HepG2 (cell line): ENCODE measurements around the gene PPP2R5D. TPM values are rescaled to one million over a fixed set of nuclear protein-coding genes. Genes with fewer than 3 reads are reported as not detected.
A peak's percentile ranks its signal among the peaks of the same experiment; 100 is the strongest.

Experiments
- CBX5 ChIP-seq: sonication (generic); formaldehyde crosslinking; IDR thresholded peaks from 2 replicates; pipeline ENCODE4 v1.4.0; 2020; ENCODE audit warnings: missing genetic modification reagents, borderline replicate concordance
- DMAP1 ChIP-seq: IDR thresholded peaks from 2 replicates; pipeline ENCODE4 v1.6.1; 2016
- ELF3 ChIP-seq: IDR thresholded peaks from 2 replicates; pipeline ENCODE4 v1.6.1; 2016; ENCODE audit warnings: missing genetic modification reagents, missing compliant biosample characterization
- ELF4 ChIP-seq: sonication (generic); formaldehyde crosslinking; IDR thresholded peaks from 2 replicates; pipeline ENCODE4 v1.5.0; 2020; ENCODE audit warnings: missing genetic modification reagents, mild to moderate bottlenecking, moderate library complexity, borderline replicate concordance
- FOXO4 ChIP-seq: sonication (generic); formaldehyde crosslinking; conservative IDR thresholded peaks from 2 replicates; pipeline ENCODE4 v1.8.1; 2023; ENCODE audit warnings: missing genetic modification reagents
- FOXP4 ChIP-seq: sonication (generic); formaldehyde crosslinking; IDR thresholded peaks from 2 replicates; pipeline ENCODE4 v1.4.0; 2020; ENCODE audit warnings: missing genetic modification reagents
- HDAC1 ChIP-seq: sonication (generic); formaldehyde crosslinking; IDR thresholded peaks from 2 replicates; pipeline ENCODE4 v1.5.1; 2020; ENCODE audit warnings: mild to moderate bottlenecking, missing genetic modification reagents
- HIC2 ChIP-seq: sonication (generic); formaldehyde crosslinking; IDR thresholded peaks from 2 replicates; pipeline ENCODE4 v1.9.0; 2022; ENCODE audit warnings: low read depth, missing genetic modification reagents
- HMGA1 ChIP-seq: sonication (generic); formaldehyde crosslinking; conservative IDR thresholded peaks from 2 replicates; pipeline ENCODE4 v1.4.0; 2020; ENCODE audit warnings: missing genetic modification reagents
- NFE2 ChIP-seq: sonication (generic); formaldehyde crosslinking; IDR thresholded peaks from 2 replicates; pipeline ENCODE4 v1.4.0; 2020; ENCODE audit warnings: missing genetic modification reagents
- SATB2 ChIP-seq: sonication (generic); formaldehyde crosslinking; IDR thresholded peaks from 2 replicates; pipeline ENCODE4 v1.5.0; 2020; ENCODE audit warnings: missing genetic modification reagents
- SMARCC2 ChIP-seq: fragments of 450-650 bp; IDR thresholded peaks from 2 replicates; pipeline ENCODE4 v1.6.1; 2017; ENCODE audit warnings: antibody characterized with exemption, mild to moderate bottlenecking
- SNAI1 ChIP-seq: sonication (generic); formaldehyde crosslinking; IDR thresholded peaks from 2 replicates; pipeline ENCODE4 v1.5.0; 2020; ENCODE audit warnings: mild to moderate bottlenecking, missing genetic modification reagents, borderline replicate concordance
- ZBTB4 ChIP-seq: sonication (generic); formaldehyde crosslinking; IDR thresholded peaks from 2 replicates; pipeline ENCODE4 v1.4.0; 2020; ENCODE audit warnings: missing genetic modification reagents, mild to moderate bottlenecking, borderline replicate concordance
- ZEB1 ChIP-seq: IDR thresholded peaks from 2 replicates; pipeline ENCODE4 v1.6.1; 2012; ENCODE audit warnings: mild to moderate bottlenecking, low read depth, inconsistent platforms; ENCODE audit not compliant: insufficient replicate concordance
- ZFP82 ChIP-seq: sonication (generic); formaldehyde crosslinking; IDR thresholded peaks from 2 replicates; pipeline ENCODE4 v1.5.1; 2020; ENCODE audit warnings: mild to moderate bottlenecking, missing genetic modification reagents, borderline replicate concordance
- ZIK1 ChIP-seq: sonication (generic); formaldehyde crosslinking; IDR thresholded peaks from 2 replicates; pipeline ENCODE4 v1.5.0; 2020; ENCODE audit warnings: mild to moderate bottlenecking, low read depth, missing genetic modification reagents, borderline replicate concordance
- ZNF44 ChIP-seq: sonication (generic); formaldehyde crosslinking; IDR thresholded peaks from 2 replicates; pipeline ENCODE4 v1.5.1; 2020; ENCODE audit warnings: mild to moderate bottlenecking, missing genetic modification reagents
- polyA plus RNA-seq, 8 experiments: library from polyadenylated mRNA; depleted of rRNA in 3 of 8; stranded (reverse) in 7 of 8; unstranded in 1 of 8; fragments of >200 nt; fragmentation: Illumina TruSeq in 4 of 8; extraction: Trizol in 4 of 8; gene quantifications; 2 replicates each; pipeline versions ENCODE4 v1.2.1 to v1.2.3, GENCODE V29; 2011 to 2016; ENCODE audit warnings: low read depth in 4 of 8, missing spikeins in 1 of 8, mixed read lengths in 1 of 8; ENCODE audit not compliant: insufficient read depth in 1 of 8
- total RNA-seq, 5 experiments: library from RNA; depleted of rRNA; stranded (reverse); fragments of >200 nt; fragmentation: Illumina TruSeq; extraction: Trizol; gene quantifications; 2 replicates each; pipeline ENCODE4 v1.2.3, GENCODE V29; 2016; ENCODE audit warnings: low read depth in 1 of 5
- TF ChIP-seq, protein P1 (sequence below): sonication (generic); formaldehyde crosslinking; IDR thresholded peaks from 2 replicates; pipeline ENCODE4 v1.4.0; 2020; ENCODE audit warnings: missing genetic modification reagents

The PPP2R5D gene
- total and polyA plus RNA-seq, 2 of the 13 experiments (the other 11 are each of a cell fraction or from before 2014, with no cell fraction given), result 53.7 to 60.4 TPM

GRCh38 chr6:42984001-42984923 is at the start of gene PPP2R5D (continued):
- TF ChIP-seq ZBTB4 (CRISPR knock-in tag), result no peak
- TF ChIP-seq HIC2, result no peak
- no peak for TF ChIP-seq NFE2
- 0 out of 2 replicates have a peak, but pooled peaks have one; percentile 47 for TF ChIP-seq SATB2 (CRISPR knock-in tag)
- TF ChIP-seq SNAI1 (CRISPR knock-in tag), result peak; percentile 84; the same call in 1 of the 2 replicates
- TF ChIP-seq SMARCC2, result no peak
- no peak for TF ChIP-seq FOXO4 (CRISPR knock-in tag)
- TF ChIP-seq, protein P1, sequence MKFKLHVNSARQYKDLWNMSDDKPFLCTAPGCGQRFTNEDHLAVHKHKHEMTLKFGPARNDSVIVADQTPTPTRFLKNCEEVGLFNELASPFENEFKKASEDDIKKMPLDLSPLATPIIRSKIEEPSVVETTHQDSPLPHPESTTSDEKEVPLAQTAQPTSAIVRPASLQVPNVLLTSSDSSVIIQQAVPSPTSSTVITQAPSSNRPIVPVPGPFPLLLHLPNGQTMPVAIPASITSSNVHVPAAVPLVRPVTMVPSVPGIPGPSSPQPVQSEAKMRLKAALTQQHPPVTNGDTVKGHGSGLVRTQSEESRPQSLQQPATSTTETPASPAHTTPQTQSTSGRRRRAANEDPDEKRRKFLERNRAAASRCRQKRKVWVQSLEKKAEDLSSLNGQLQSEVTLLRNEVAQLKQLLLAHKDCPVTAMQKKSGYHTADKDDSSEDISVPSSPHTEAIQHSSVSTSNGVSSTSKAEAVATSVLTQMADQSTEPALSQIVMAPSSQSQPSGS (CRISPR knock-in tag), result peak; percentile 37; the same call in 1 of the 2 replicates
- TF ChIP-seq HMGA1 (CRISPR knock-in tag), result no peak
- TF ChIP-seq ELF3, result no peak
- peak; percentile 52; the same call in 1 of the 2 replicates for TF ChIP-seq DMAP1 (CRISPR knock-in tag)
- no peak for TF ChIP-seq ZNF44 (CRISPR knock-in tag)
- peak; percentile 25; the same call in 1 of the 2 replicates for TF ChIP-seq HDAC1
- TF ChIP-seq ZFP82 (CRISPR knock-in tag), result no peak
- no peak for TF ChIP-seq ELF4 (CRISPR knock-in tag)
- no peak for TF ChIP-seq ZIK1 (CRISPR knock-in tag)
- TF ChIP-seq ZEB1, result no peak
- TF ChIP-seq FOXP4 (CRISPR knock-in tag), result no peak
- peak; percentile 51; the same call in 1 of the 2 replicates for TF ChIP-seq CBX5 (CRISPR knock-in tag)
